Measurements from ENCODE around the gene CNNM2.

The CNNM2 gene

DNA sequence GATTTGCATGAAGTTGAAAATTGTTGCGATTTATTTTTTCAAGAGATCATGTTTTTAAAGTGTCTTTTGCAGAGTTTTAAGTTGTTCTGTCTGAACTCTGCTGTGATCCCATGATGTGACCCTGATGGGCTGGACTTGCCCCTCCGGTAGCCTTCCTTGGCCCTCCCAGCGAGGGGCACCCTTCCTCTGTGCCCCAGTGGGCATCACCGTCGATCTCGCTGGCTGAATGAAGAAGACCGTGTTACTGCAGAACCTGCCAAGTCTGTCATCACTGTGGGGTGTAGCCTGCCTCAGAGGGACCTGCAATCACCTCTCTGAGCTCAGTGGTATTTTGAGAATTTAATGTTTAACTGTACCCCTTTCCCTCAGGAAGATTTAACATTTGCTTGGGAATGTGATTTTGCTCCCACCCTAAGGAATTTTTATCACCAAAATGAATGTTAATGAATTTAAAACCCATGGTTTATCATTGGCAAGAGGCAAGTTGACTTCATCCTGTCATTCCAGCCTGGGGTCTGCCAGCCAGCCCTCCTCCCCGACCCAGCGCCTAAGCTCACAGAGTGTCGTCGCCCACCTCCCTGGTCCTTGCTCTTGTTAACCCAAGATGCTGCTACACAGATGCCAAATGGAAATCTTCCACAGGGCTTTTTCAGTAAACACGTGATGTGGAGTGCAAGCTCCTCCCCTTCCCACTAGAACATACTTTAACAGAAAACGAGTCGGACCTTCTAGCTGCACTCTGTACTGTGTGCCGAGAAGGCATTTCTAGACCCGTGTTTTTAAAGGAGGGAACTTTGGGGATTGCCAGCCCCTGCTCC lies 159.6 kb downstream of the CNNM2 start:
- no peak for DNase-seq

DNA sequence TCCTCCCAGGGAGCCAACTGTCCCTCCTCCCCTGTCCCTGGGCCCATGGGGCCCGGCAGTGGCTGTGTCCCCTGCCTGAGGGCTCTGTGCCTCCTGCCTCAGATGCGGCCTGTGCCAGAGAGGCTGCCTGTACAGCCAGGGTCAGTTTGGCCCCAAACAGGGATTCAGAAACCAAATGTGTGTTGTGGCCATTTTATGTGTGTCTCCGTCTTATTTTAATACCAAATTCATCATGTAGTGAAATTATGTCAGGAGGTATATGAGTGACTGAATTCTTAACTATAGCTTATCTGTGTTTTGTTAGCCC lies 160.2 kb downstream of the CNNM2 start:
- DNase-seq, result no peak

- DNase-seq, result no peak
Observed at GRCh38 chr10:103078676-103079075, 160.6 kb downstream of the CNNM2 start.

DNA sequence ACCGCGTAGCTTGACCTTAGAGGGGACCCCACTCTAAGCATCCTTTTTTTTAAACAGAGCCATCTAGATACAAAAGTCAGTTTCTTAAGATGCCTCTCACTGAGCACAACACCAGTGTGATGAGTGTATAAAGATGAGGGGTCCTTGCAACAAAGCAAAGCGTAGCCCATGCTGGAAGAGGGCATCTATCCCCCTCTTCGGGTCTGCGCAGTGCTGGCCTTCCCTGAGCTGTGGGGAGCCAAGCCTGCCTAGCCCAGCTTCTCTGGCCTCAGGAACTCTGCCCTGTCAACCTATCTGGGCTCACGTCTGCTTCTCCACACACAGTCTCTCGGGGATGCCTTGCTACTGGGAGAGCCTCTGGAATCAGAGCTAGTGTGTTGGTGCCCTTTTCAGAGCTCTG lies 161.0 kb downstream of the CNNM2 start:
- DNase-seq, result no peak

DNA sequence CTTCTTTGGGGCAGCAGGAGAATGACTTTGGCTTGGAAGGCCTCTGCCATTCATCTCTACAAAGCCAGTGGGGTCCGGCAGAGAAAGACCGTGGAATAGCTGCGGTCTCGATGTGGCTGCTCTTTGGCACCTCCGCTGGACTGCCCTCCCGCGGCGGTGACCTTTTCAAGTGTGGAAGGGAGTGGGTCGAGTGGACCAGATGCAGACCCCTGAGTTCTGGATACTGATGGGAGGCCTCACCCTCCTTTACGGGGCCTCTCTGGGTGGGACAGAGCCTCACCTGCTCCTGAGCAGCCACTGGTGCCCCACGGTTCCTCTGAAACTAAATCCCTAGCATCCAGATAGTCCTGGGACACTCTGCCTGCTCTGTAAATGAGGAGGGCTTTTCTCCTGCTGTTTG lies 161.9 kb downstream of the CNNM2 start:
- no peak for DNase-seq

GRCh38 chr10:103080891-103081581 lies 162.9 kb downstream of the CNNM2 start:
- no peak for DNase-seq

GRCh38 chr10:103082683-103083082 lies 164.6 kb downstream of the CNNM2 start:
- DNase-seq, result no peak

DNA sequence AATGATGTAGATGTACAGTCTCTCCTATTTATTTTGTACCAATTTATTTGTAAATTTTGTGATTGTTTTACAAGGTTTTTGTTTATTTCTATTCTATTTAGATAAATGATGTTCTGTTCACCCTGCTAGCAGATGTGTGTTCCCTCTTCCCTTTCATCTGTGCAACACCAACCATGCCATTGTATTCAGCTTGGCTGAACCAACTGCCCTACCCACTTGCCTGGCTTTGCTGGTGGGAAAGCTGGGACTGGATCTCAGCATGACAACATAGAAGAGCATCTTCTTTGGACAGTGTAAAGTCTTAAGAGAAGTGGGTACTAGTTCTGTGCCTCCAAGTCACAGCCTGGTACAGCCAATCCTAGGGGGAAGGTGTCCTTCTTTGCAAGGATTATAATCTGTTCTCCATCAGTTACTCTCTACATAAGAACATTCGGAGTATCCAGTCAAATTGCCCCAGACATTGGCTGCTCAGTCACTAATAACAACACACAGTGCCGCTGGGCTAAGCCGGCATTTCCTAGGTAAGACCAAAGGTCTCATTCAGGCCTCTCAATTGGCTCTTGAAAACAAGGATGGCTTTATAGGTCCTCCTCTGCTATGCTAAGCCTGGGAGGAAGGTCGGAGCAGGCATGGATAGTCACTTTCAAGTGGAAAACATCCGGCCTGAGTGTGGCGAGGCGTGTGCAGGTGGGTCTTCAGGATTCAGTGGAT lies 165.3 kb downstream of the CNNM2 start:
- peak; percentile 47 for DNase-seq

- DNase-seq, result no peak
Observed at GRCh38 chr10:103083977-103084320, 165.9 kb downstream of the CNNM2 start.

GRCh38 chr10:103086261-103086660 lies 168.2 kb downstream of the CNNM2 start:
- no peak for DNase-seq

- DNase-seq, result no peak
Observed at GRCh38 chr10:103086799-103087198, 168.7 kb downstream of the CNNM2 start.

DNA sequence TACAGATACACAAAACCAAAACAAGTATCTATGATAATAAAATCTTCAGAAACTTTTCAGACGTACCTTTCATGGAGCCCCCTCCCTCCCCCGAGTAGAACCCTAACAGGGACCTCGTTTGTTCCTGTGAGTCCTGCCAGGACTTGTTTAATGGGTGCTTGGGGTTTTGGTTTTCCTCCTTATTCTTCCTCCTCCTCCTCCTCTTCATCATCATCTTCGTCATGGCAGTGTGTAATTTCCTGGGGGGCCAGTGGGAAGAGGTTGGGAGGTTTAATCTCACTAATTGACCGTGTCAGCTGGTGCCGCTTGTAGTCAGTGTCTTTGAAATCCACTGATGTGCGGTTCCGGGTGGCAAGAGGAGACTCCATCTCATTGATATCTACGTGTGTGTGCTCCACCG lies 171.4 kb downstream of the CNNM2 start:
- DNase-seq, result no peak

GRCh38 chr10:103090911-103091310 lies 172.8 kb downstream of the CNNM2 start:
- no peak for DNase-seq

DNA sequence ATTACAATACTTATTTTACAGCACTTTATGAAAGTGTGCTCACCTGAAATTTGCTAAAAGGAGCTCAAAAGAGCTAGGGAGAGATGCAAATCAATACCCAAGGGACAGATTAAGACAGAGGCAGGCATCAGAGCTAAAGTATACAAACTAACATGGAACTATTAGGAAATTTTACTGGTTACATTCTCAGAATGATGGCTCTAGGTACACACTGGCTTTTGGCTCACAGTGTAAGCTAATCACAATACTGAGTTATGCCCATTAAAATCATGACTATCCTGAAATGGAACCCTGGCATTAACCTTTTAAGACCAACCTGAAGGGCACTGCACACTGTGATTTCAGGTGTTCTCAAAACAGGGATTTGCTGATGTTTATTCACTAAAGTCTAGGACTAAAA lies 176.9 kb downstream of the CNNM2 start:
- DNase-seq, result no peak

DNA sequence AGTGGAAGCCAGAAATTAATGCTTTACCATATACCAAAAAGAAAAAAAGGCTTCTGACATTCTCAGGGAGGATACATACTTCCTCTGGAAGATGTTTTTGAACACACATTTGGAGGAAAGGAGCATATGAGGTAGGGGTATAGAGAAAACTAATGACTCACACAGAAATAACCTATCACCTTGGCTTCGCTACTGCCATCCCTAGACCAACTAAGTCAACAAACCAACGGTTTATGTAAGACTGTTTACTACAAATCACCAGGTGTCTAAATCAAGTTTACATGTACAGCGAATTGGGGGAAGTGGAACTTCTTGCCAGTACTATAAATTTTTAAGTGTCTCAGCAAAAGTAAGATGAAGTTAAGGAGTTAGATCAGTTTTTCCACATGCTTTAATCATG lies 178.0 kb downstream of the CNNM2 start:
- no peak for DNase-seq

GRCh38 chr10:103098240-103098639 lies 180.1 kb downstream of the CNNM2 start:
- DNase-seq, result no peak

DNA sequence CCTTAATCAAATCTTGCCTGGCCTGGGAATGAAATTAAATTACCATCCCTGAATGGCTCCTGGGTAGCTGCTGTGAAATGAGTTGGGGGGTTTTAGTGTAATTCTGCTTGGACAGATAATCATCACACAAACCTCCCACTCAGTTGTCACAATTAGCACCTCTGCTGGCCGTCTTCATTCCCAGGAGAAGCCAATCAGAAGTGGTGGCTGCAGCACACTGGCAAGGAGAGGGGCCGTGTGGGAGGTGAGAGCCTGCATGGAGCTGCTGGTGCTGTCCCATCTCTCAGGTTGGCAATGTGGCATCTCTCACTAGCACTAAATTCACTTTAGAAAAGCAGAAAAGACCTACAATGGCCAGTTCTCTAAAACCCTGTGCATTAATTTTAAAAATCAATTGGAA lies 182.5 kb downstream of the CNNM2 start:
- no peak for DNase-seq

DNA sequence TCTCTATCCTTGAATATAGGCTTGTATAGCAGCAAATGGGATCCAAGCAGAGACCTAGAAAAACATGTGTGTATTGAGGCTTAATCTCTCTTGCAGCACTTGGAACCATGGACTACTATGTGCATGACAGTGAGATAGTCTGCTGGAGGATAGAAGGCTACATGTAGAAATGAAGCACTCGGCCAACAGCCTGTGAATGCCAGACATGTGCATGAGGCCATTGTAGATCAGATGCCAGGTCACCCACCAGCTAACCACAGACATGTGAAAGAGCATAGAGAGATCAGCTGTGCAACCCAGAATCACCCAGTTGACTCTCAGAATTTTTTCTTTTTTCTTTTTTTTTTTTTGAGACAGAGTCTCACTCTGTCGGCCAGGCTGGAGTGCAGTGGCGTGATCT lies 184.1 kb downstream of the CNNM2 start:
- DNase-seq, result no peak

GRCh38 chr10:103103989-103104388 lies 185.9 kb downstream of the CNNM2 start:
- DNase-seq, result no peak

- DNase-seq, result no peak
Observed at GRCh38 chr10:103104721-103105120, 186.6 kb downstream of the CNNM2 start.

- no peak for DNase-seq
Observed at GRCh38 chr10:103105462-103105861, 187.4 kb downstream of the CNNM2 start.

DNA sequence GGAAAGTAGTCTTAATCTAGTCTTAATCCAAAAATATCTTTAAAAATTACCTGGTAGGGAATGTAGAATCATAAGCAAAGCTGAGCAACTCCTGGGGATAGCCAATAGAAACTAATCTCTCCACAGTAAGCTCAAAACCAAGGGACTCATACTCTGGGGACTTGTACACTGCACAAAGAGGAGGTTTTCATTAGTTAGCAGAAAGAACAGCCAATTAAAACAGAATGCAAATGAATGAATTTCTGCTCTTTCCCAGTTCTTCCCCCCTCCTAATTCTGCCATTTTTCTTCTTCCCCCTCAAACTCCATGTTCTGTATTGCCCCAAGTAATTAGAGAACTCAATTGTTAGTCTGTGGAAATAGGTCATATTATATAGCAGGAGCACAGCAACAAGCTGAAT lies 188.4 kb downstream of the CNNM2 start:
- no peak for DNase-seq

GRCh38 chr10:103109821-103110220 lies 191.7 kb downstream of the CNNM2 start:
- DNase-seq, result no peak

DNA sequence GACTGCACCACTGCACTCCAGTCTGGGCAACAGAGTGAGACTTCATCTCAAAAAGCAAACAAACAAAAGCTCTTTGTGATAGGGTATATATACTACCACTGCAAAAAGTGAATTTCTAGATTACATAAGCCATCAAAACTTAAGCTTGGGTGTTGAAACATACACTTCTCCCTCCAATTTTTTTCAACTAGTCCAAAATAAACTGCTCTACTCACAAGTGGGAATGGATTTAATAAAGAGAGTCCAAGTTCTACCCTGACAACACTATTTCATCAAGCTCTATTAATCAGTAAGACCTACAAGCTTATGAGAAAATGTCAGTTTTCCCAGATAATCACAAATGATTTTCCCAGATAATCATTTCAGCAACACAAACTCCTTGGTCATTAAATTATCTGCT lies 192.3 kb downstream of the CNNM2 start:
- no peak for DNase-seq
